ENCODE measurements around the gene SHH. TPM values are rescaled to one million over a fixed set of nuclear protein-coding genes. Genes with fewer than 3 reads are reported as not detected.

The SHH gene
- total RNA-seq, 1 experiment from 2014 or later = 22.9 TPM

DNA sequence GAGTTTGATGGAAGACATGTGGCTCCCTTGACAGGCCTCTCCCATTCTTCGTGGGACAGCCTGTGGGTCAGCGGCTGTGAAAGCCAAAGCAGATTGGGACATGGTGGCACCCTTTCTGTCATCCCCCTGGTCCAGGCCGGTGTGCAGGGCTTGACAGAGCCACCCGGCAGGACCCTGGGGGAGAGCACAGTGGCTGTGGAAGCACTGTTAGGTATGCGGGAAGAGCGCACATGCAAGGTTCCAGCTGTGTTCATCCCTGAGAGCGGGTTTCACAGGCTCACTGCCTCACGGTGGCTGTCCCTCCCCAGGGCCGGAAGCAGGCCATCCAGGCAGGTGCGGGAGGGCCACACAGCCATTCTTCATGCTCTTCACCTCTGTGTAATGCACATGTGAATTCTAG lies 29.8 kb downstream of the SHH start:
- intact Hi-C loops (cut with micrococcal nuclease; ENCODE audit: unreplicated experiment) (no loop called here), in situ Hi-C loops (cut with HindIII; ENCODE audit: low pct_unique_long_range_greater_than_20kb, low sequenced_read_pairs) (no loop called here)
- Histone ChIP-seq H3K27me3 (ENCODE audit: control insufficient read depth, insufficient read depth, low read length) (no peaks in the 10 kb centered on the region), H3K36me3 (ENCODE audit: control insufficient read depth, insufficient read depth, low read length) (no peaks in the 10 kb centered on the region), H3K27ac (ENCODE audit: low read length) (no peak overlapping the region), H3K4me1 (ENCODE audit: control insufficient read depth, insufficient read depth, low read length) (no peaks in the 10 kb centered on the region), H3K4me3 (ENCODE audit: low read depth in 2 of 2, low read length in 2 of 2) (no peak overlapping the region), H3K9me3 (ENCODE audit: control insufficient read depth, insufficient read depth, low read depth, low read length) (no peaks in the 10 kb centered on the region)
- BruUV-seq (replicated peaks) = no TSS peak
- POLR2A ChIA-PET = no interaction called here
- CTCF ChIA-PET = no interaction called here
- ATAC-seq (no peak), DNase-seq (ENCODE audit: low read depth, low spot score) (no peak)
- TF ChIP-seq SIN3A (IDR thresholded peaks at IDR 0.05; ENCODE audit: borderline replicate concordance, insufficient read depth, low read depth, low read length) = no peak
- TF ChIP-seq, protein P1, sequence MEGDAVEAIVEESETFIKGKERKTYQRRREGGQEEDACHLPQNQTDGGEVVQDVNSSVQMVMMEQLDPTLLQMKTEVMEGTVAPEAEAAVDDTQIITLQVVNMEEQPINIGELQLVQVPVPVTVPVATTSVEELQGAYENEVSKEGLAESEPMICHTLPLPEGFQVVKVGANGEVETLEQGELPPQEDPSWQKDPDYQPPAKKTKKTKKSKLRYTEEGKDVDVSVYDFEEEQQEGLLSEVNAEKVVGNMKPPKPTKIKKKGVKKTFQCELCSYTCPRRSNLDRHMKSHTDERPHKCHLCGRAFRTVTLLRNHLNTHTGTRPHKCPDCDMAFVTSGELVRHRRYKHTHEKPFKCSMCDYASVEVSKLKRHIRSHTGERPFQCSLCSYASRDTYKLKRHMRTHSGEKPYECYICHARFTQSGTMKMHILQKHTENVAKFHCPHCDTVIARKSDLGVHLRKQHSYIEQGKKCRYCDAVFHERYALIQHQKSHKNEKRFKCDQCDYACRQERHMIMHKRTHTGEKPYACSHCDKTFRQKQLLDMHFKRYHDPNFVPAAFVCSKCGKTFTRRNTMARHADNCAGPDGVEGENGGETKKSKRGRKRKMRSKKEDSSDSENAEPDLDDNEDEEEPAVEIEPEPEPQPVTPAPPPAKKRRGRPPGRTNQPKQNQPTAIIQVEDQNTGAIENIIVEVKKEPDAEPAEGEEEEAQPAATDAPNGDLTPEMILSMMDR (IDR thresholded peaks at IDR 0.05) = no peak

GRCh38 chr7:155781433-155781832 lies 30.8 kb downstream of the SHH start:
- no peak for ATAC-seq
- H3K27me3 ChIP-seq (ENCODE audit: control insufficient read depth, insufficient read depth, low read length) = no peaks in the 10 kb centered on the region
- H3K4me1 ChIP-seq (ENCODE audit: control insufficient read depth, insufficient read depth, low read length) = no peaks in the 10 kb centered on the region
- POLR2A ChIA-PET = no interaction called here
- no peak overlapping the region for H3K27ac ChIP-seq (ENCODE audit: low read length)
- no peak for TF ChIP-seq SIN3A (IDR thresholded peaks at IDR 0.05; ENCODE audit: borderline replicate concordance, insufficient read depth, low read depth, low read length)
- TF ChIP-seq POLR2AphosphoS5 (IDR thresholded peaks at IDR 0.05; ENCODE audit: low read depth, low read length) = no peak
- TF ChIP-seq, protein P1 (IDR thresholded peaks at IDR 0.05) = no peak
- no peak for TF ChIP-seq REST (IDR thresholded peaks at IDR 0.05; ENCODE audit: insufficient read depth in 1 of 2, low read depth in 2 of 2, low read length in 1 of 2)
- no peak overlapping the region for H3K4me3 ChIP-seq (ENCODE audit: low read depth in 2 of 2, low read length in 2 of 2)
- intact Hi-C loops (cut with micrococcal nuclease; ENCODE audit: unreplicated experiment) = no loop called here
- BruUV-seq (replicated peaks) = no TSS peak
- in situ Hi-C loops (cut with HindIII; ENCODE audit: low pct_unique_long_range_greater_than_20kb, low sequenced_read_pairs) = no loop called here
- CTCF ChIA-PET = no interaction called here
- no peaks in the 10 kb centered on the region for H3K9me3 ChIP-seq (ENCODE audit: control insufficient read depth, insufficient read depth, low read depth, low read length)
- no peaks in the 10 kb centered on the region; the same call in 1 of the 2 replicates for H3K36me3 ChIP-seq (ENCODE audit: control insufficient read depth, insufficient read depth, low read length)
- no peak for DNase-seq (ENCODE audit: low read depth, low spot score)

- DNase-seq (ENCODE audit: low read depth, low spot score) = no peak
- in situ Hi-C loops (cut with HindIII; ENCODE audit: low pct_unique_long_range_greater_than_20kb, low sequenced_read_pairs) = no loop called here
- CTCF ChIA-PET = no interaction called here
Measured at GRCh38 chr7:155780884-155781283, 31.4 kb downstream of the SHH start.

More at GRCh38 chr7:155780884-155781283, 31.4 kb downstream of the SHH start:
- POLR2A ChIA-PET = no interaction called here
- Histone ChIP-seq H3K27me3 (ENCODE audit: control insufficient read depth, insufficient read depth, low read length) (no peaks in the 10 kb centered on the region), H3K27ac (ENCODE audit: low read length) (no peak overlapping the region), H3K36me3 (ENCODE audit: control insufficient read depth, insufficient read depth, low read length) (peaks cover 2% of the 10 kb centered on the region), H3K4me3 (ENCODE audit: low read depth in 2 of 2, low read length in 2 of 2) (no peak overlapping the region), H3K9me3 (ENCODE audit: control insufficient read depth, insufficient read depth, low read depth, low read length) (no peaks in the 10 kb centered on the region), H3K4me1 (ENCODE audit: control insufficient read depth, insufficient read depth, low read length) (no peaks in the 10 kb centered on the region)
- TF ChIP-seq TCF7L2 (IDR thresholded peaks at IDR 0.05; ENCODE audit: low read depth, low read length) (no peak), POLR2AphosphoS5 (IDR thresholded peaks at IDR 0.05; ENCODE audit: low read depth, low read length) (no peak), REST (IDR thresholded peaks at IDR 0.05; ENCODE audit: insufficient read depth in 1 of 2, low read depth in 2 of 2, low read length in 1 of 2) (no peak), SIN3A (IDR thresholded peaks at IDR 0.05; ENCODE audit: borderline replicate concordance, insufficient read depth, low read depth, low read length) (no peak)
- TF ChIP-seq, protein P1 (IDR thresholded peaks at IDR 0.05) = no peak
- ATAC-seq = no peak
- no TSS peak for BruUV-seq (replicated peaks)
- intact Hi-C loops (cut with micrococcal nuclease; ENCODE audit: unreplicated experiment) = no loop called here

Measured in Panc1 (cell line).